GM21528 (cell line): ENCODE measurements around the gene GAREM1.
A peak's percentile ranks its signal among the peaks of the same experiment; 100 is the strongest.
"Not testable (repeated sequence)": the region's sequence is repeated elsewhere in the genome, so short reads cannot be mapped to it uniquely, and the experiment has no call there.

Experiments used
- ATAC-seq: cut with Tn5 transposase; IDR thresholded peaks from one replicate; pipeline ENCODE4 v1.9.1; 2021; ENCODE audit warnings: mild to moderate bottlenecking, moderate library complexity; ENCODE audit not compliant: unreplicated experiment, low FRiP score

GAREM1 gene

GRCh38 chr18:32298171-32298667 lies 172.5 kb downstream of the GAREM1 start:
- ATAC-seq: no peak

DNA sequence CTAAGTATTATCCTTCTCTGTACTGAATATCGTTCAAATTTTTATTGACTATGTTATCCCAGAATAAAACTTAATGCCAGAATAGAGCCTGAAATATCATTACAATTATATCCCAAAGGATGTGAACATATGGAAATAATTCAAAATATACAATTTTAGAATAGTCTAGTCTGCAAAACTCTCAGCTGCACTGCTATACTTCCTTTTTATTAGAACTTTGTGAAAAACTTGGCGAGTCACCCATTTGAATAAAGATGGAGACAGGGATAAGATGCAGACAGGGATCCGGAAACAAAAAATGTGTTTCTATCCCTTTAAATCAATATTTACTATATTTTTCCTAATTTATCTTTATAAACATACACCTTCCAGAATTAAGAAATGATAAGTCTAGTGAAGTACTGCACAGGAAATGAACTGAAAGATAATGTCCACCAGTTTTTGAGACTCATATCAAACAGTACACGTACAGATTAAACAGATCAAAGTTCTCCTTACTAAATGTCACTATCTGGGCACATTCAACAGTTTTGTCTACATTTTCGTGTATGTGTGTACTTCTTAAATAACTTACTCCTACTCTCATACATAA lies 173.0 kb downstream of the GAREM1 start:
- no peak for ATAC-seq

DNA sequence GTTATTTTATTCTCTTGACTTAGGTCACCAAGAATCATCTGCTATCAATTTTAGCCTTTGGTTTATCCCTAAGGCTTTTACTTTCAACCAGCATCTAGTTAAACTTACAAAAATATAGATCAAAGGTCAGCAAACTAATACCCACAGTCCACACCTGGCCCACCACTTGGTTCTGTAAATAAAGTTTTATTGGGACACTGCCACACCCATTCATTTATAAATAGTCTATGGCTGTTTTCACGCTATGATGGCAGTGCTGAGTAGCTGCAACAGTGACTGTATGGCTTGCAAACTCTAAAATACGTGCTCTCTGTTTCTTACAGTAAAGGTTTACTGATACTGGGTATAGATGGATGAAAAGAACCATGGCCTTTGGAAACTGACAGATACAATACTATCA lies 173.8 kb downstream of the GAREM1 start:
- ATAC-seq: no peak

- no peak for ATAC-seq
These were observed 175.1 kb downstream of the GAREM1 start for GRCh38 chr18:32295604-32296003.

- no peak for ATAC-seq
These were observed 177.6 kb downstream of the GAREM1 start for GRCh38 chr18:32293107-32293506.

GRCh38 chr18:32291623-32292022 lies 179.1 kb downstream of the GAREM1 start:
- not testable (repeated sequence) for ATAC-seq

DNA sequence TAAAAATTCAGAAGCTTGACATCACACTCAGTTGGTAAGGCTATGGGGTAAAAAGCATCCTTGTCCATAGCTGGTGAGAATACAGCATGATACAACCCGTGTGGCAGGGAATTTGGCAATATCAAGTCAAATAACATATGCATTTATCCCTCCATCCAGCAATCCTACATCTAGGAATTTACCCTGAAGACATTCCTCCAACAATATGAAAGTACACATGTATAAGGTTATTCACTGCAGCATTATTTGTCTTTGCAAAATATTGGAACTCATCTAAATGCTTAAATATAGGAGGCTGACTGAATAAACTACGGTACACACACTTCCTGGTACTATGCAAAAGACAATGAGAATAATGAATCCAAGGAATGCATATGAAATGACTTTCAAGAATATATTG lies 179.9 kb downstream of the GAREM1 start:
- ATAC-seq: no peak

DNA sequence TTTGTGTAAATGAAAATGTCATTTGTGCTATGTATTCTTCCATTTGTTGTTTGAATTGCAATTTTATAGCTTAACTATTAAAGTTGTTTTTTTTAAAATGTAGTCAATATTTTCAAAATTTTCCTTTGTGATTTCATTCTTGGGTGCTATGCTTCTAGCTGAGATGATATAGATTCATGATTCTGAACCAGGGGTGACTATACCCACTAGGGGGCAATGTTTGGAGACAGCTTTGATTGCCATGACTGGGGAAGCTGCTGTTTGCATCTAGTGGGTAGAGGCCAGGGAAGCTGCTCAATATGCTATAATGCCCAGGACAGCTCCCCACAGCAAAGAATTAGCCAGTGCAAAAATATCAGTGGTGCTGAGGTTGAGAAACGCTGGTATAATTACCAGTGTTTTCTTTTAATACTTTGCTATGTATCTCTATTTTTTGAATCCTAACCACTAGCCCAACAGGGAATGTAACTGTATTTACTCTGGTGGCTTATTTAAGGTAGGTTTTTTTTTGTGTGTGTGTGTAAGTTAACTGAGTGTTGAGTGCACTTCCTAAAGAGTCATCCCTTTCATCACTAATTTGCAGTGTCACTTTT lies 181.1 kb downstream of the GAREM1 start:
- ATAC-seq: peak; percentile 82

- no peak for ATAC-seq
These were observed 182.8 kb downstream of the GAREM1 start for GRCh38 chr18:32287873-32288272.

DNA sequence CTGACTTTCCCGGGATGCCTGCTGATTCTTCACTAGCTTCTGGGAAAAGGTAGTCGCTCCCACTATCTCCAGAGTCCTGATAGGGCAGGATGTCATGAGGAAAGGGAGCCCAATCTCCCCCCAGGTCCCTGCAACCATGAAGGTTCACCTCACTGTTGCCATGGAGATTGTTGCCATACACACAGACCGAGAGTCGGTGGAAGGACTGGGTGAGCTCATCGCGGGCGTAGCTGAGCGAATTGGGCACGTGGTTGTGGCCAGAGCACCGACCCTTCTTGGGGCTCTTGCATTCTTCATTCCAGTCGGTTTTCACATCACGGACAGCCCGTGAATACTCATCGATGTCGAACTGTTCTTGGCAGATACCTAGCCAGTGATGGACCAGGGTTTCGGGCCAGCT lies 183.4 kb downstream of the GAREM1 start:
- no peak for ATAC-seq

GRCh38 chr18:32286749-32287148 lies 183.9 kb downstream of the GAREM1 start:
- ATAC-seq: no peak

DNA sequence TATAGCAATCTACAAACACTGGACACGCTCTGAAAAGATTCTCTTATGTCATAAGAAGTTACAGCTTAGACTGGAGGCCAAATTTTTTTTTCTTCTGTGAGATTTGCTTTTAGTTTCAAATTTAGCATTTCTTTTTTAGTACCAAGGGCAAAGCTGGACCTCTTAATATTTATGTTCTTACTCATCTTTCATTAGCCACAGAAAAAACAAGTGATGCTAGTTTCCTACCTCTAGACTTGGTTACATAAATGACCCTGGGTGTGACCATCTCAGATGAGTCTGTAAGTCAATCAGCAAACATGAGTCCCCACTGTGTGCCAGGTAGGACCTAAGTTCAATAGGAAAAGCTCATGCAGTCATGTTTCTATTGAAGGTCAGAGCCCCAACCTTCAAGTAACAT lies 186.4 kb downstream of the GAREM1 start:
- no peak for ATAC-seq

DNA sequence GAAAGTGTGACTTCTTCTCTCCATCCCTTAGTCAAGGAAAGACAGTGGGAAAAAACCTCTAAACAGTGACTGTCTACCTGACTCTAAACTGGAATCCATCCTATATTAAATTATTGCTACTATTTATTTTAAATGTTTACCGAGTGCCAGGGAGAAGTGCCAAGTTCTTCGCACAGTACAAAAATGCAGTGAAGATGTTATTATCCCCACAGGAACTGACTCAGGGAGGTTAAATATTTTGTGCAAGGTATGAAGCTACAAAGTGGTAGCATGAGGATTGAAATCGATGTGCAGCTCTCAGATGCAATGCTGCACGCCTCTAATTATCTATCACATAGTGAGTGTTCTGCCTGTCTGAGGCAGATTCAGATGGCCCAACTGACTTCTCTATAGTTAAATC lies 189.8 kb downstream of the GAREM1 start:
- no peak for ATAC-seq

DNA sequence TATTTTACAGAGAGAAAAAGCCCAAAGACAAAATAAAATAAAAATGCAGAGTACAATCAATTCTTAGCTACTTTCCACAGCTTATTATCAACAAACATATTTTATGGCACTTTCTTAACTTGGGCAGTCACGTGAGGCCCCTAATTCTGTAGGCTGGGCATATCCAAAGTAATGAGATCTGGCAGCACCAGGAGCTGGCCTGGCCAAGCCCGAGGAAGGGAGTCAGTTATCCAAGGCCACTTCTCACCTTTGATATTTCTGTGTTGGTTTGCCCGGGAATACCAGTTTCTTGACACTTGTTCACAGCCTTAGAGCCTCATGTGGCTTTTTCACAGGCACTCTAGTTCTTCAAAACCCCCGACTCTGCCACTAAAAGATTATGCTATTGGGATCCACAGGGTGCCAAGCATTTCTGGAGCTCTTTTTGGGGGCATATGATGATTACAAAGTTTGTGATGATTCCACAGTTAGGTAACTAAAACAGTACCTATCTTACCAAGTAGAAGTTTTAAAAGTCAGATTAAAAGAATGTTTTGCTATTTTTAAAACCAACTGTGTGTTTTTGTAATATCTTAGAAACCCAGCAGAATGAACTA lies 190.4 kb downstream of the GAREM1 start:
- ATAC-seq: no peak

DNA sequence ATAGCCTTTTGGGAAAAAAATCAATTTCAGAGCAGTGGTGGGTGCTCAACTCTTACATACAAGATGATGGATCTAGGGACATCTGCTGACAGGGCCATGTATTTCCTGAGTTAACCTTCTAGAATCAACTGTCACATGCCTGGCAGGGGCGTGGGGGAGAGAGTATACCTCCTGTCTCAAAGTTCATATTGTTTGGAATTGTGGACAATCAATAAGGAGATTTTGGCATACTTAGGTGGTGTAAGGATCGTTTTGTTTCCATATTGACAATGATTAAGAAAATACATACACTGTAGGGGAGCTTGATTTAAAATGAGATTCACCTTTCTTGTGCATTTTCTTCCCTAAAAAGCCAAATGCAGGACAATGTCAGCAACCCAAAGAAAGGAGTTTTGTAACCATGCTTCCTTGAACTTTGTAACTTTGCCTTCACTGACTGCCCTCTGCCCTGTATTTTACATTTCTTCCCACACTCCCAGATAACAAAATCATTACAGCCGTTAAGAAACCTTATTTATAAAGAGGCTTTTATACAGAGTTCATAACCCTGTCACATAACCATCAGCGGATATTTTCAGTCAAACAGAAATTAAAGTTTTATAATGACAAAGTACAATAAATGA lies 192.4 kb downstream of the GAREM1 start:
- no peak for ATAC-seq

DNA sequence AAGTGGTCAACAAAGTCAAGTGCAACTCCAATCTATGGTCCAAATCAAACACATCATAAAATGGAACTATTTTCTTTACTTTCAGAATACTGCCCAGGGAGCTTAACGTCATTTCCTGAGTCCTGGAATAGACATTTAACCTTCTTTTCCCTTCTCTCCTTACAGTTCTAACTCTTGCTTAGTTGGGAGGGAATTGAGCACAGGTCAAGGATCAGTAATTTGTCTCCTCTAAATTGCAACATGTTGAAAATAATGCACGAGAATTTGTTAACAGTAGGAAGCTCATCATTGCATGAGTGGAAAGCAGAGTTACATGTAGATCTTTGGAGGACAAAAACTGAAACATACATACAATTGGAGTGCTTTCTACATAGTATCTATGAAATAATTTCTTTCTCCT lies 193.1 kb downstream of the GAREM1 start:
- no peak for ATAC-seq

GRCh38 chr18:32276906-32277305 lies 193.8 kb downstream of the GAREM1 start:
- no peak for ATAC-seq

- ATAC-seq: no peak
These were observed 194.4 kb downstream of the GAREM1 start for GRCh38 chr18:32276256-32276655.

DNA sequence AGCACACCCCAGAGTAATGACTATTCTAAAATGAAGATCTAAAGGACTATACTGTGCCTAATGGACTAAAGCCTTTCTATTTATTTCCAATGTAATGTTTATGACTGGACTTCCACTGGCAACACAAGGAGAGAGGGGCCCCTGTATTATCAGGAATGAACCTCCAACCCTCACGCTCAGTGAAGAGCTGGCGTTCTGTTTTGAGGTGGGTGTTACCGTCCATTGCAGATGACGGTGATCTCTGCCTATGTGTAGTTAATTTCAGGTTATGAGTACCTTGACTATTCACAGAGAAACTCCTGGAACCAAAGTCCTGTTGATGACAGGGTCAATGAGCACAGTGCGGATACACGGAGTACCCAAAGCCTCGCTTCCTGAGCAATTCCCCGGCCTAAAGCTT lies 195.5 kb downstream of the GAREM1 start:
- no peak for ATAC-seq

- no peak for ATAC-seq
These were observed 196.4 kb downstream of the GAREM1 start for GRCh38 chr18:32274307-32274706.

- ATAC-seq: peak; percentile 81
These were observed 198.9 kb downstream of the GAREM1 start for GRCh38 chr18:32271672-32272208.
